Vagina (tissue), 2 donors: ENCODE results near the gene OR6C70.

Experiments
- POLR2AphosphoS5 ChIP-seq, 2 donors: sonication (generic); formaldehyde crosslinking; IDR thresholded peaks; one replicate each; pipeline ENCODE4 v1.9.0; 2017; ENCODE audit warnings: antibody characterized with exemption in 2 of 2, mild to moderate bottlenecking in 2 of 2, low read depth in 1 of 2; ENCODE audit not compliant: insufficient read depth in 1 of 2
- TF ChIP-seq, protein P1 (sequence below), 3 experiments: fragments of 450-650 bp in 2 of 3; fragments of 200-600 bp in 1 of 3; sonication (generic) in 1 of 3; IDR thresholded peaks; one replicate each; pipeline ENCODE4 v1.5.1; 2017 to 2019; ENCODE audit warnings: antibody characterized with exemption in 3 of 3, mild to moderate bottlenecking in 2 of 3, moderate library complexity in 2 of 3

DNA sequence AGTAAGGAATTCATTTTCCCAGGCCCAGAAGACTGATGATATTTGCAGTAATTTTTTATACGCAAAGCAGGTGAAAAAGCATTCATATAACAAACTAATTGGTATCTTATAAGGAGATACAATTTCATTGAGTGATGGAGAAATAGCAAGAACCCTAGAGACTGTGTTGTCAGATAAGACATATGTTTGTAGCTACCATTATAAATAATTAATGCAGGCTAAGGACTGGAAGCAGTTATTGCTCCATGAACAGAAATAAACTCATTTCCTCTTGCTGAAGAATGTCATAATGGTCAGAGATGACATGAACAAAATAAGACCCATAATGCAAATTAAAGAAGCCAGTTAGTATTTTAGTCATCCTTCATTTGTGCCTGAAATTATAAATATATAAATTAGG lies 24.6 kb downstream of the OR6C70 start:
- TF ChIP-seq, protein P1, sequence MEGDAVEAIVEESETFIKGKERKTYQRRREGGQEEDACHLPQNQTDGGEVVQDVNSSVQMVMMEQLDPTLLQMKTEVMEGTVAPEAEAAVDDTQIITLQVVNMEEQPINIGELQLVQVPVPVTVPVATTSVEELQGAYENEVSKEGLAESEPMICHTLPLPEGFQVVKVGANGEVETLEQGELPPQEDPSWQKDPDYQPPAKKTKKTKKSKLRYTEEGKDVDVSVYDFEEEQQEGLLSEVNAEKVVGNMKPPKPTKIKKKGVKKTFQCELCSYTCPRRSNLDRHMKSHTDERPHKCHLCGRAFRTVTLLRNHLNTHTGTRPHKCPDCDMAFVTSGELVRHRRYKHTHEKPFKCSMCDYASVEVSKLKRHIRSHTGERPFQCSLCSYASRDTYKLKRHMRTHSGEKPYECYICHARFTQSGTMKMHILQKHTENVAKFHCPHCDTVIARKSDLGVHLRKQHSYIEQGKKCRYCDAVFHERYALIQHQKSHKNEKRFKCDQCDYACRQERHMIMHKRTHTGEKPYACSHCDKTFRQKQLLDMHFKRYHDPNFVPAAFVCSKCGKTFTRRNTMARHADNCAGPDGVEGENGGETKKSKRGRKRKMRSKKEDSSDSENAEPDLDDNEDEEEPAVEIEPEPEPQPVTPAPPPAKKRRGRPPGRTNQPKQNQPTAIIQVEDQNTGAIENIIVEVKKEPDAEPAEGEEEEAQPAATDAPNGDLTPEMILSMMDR (IDR thresholded peaks at IDR 0.05), result no peak
- no peak for TF ChIP-seq POLR2AphosphoS5 (IDR thresholded peaks at IDR 0.05; ENCODE audit: insufficient read depth in 1 of 2, low read depth in 1 of 2)
